Measurements from ENCODE around the gene ARL15.

- TF ChIP-seq EZH2phosphoT487 (IDR thresholded peaks at IDR 0.05; ENCODE audit: low read depth) (no peak), CTCF (IDR thresholded peaks at IDR 0.05; ENCODE audit: low read depth, low read length) (no peak)
These were observed 98.5 kb downstream of the ARL15 start for GRCh38 chr5:54211912-54212311.

Data from OCI-LY3 (cell line).